HG03565 (cell line): ENCODE measurements around the gene MTMR3.

Experiments
- ATAC-seq: cut with Tn5 transposase; IDR thresholded peaks from one replicate; pipeline ENCODE4 v1.9.1; 2021; ENCODE audit warnings: mild to moderate bottlenecking, moderate library complexity; ENCODE audit not compliant: unreplicated experiment

The MTMR3 gene

DNA sequence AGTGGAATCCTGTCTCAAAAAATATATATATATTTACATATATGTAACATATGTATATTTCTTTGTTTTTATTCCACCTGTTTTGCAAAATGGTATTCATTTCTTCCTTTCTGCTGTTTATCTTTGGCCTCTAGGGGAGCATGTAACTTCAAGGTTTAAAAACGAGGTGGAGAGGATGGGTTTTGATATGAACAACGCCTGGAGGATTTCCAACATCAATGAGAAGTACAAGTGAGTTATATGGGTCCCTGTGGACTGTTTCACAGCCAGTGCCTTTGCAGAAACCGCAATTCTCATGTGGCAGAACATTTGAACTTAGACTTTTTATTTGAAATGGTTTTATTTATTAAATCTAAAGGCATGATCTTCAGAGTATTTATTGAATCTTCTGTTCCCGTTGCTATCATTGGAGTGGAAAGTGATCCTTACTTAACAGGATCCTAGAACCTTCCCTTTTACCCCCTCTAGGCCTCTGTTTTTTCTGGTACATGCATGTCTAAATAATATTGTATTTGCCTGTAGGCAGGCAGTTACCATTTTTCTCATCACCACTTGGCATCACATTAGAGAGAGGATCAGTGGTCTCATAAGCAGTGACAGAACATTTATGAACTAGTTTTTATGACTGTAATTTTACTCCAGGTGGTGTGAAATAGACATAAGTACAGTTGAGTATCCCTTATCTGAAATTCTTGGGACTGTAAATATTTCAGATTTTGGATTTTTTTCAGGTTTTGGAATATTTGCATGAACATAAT is 115.8 kb downstream of the MTMR3 start:
- no peak for ATAC-seq

- ATAC-seq: no peak
These were observed 117.6 kb downstream of the MTMR3 start for GRCh38 chr22:30000566-30000965.

DNA sequence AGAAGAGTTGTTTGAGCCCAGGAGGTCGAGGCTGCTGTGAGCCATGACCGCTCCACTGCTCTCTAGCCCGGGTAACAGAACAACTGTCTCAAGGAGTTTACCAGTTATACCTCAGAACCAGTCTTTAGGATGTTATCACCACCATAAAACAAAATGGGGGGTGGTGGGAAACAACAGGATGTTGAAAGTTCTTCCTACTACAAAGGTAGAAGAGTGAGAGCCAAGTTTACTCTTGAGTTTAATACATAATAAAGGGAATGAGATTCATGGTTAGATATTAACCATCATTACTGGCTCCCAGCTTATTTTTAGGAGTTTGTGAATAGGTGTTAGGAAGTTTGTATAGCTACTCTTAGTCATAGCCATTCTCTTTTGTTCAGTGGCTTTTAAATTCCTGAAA is 118.5 kb downstream of the MTMR3 start:
- ATAC-seq: no peak

DNA sequence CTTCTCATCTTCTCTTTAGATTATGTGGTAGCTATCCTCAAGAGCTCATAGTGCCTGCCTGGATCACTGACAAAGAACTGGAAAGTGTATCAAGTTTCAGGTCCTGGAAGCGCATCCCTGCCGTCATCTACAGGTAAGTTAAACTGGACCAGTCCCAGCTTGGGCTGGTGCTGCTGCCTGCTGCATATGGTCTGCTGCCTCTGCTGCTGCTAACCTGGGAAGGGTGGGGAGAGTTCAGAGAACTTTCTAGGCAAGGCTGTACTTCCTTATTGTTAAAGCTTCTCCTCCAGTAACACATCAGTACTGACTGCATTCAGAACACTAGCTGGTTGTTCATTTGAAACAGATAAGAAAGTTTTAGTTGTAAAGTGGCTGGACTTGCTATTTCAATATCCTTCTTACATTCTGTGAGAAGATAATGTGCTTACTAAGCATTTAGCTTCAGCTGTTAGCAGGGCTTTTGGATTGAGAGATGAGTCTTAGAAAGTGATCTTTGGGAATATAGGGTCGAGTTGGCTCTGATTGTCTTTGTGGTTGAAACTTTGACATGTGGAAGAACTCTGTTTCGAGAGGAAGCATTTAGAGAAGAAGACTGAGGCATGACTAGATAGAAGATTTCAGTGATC is 120.0 kb downstream of the MTMR3 start:
- no peak for ATAC-seq

- no peak for ATAC-seq
These were observed 121.1 kb downstream of the MTMR3 start for GRCh38 chr22:30004101-30004500.

DNA sequence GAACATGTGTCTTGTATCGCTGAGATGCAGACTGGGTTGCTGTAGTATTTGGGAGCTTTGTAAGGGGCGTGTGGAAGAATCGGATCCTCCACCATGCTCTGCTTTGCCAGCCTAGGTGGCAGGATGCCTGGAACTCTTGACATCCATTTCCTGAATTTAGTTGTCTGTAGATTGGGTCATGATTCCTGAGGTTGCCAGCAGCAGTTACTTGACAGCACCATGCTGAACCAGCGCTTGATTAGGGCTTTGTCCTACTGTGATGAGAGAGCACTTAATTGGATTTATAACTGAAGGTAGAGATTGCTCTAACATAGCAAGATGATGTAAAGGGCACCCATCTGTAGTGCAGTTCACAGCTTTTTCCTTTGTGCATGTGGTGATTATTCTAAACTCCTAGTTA is 121.7 kb downstream of the MTMR3 start:
- no peak for ATAC-seq

DNA sequence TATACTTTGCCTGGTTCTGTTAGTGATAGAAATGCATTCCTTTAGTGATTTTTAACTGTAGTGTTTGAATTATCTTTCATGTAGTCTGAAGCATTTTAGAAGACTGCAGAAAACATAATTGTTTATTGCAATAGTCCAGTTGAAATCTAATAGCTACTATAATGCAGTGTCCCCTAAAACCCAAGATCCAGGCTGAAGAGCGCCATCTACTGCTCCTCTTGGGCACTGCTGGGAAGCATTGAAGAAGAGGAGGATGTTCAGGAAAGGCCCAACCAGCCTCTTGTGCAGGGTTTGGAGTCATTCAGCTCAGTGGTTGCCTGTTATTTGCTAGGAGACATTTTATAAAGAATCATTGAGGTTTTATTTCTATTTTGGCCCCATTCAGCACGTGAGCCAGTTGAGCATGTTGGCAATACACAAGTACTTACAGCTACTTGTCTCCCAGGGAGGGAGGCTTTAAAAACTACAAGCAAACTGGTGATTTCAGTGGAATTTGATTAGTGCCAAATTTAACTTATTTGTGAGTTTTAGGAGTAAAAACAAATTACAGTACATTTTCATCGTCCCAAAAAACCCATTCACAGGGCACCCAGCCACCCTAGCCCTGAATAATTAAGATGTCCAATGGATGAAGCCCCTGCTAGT is 122.4 kb downstream of the MTMR3 start:
- ATAC-seq: no peak

- ATAC-seq: no peak
These were observed 124.4 kb downstream of the MTMR3 start for GRCh38 chr22:30007361-30007760.

- no peak for ATAC-seq
These were observed 125.4 kb downstream of the MTMR3 start for GRCh38 chr22:30008401-30008800.

DNA sequence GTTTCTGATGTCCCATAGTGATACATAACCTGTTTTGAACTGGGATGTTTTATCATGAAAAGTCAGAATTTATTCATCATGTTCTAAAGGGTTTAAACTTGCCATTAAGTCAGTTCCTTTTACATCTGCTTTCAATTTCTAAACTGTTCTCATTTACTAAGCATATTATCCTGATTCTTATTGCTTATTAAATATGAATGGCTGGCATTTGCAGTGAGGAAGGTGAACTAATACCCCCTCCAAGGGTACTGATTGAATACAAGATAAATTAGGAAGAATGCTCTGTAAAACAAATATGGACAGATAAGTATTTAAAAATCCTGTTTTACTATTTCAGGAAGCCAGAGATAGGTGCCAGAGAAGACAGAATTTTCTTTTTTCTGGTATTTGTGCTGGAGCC is 126.5 kb downstream of the MTMR3 start:
- ATAC-seq: no peak

DNA sequence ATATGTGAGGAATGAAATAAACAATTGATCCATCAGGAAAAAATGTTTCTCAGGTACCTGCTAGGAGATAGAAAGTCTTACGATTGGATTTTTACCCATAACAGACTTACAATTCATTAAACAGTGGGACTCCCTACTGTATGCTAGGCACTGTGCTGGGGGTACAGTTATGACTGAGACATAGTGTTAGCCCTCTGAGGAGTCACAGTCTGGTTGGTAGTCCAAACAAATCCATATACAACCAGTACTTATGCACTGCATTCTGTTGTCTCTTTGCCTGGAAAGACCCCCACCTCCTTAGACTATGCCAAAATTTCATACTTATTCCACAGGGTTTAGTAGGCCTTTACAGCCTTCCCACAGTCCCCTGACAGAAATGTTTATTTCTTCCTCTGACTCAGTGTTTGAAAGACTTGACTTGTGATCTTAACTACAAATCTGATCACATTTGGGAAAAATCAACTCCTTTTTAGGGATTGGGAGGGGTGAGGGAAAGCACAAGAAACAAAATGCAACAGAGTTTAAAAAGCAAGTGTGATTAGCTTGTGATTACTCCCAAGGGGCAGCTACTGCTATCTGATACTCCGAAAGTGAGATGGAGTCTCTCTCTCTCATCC is 127.9 kb downstream of the MTMR3 start:
- no peak for ATAC-seq

GRCh38 chr22:30013201-30013600 is 130.2 kb downstream of the MTMR3 start:
- ATAC-seq: no peak

- ATAC-seq: no peak
These were observed 131.3 kb downstream of the MTMR3 start for GRCh38 chr22:30014244-30014643.

DNA sequence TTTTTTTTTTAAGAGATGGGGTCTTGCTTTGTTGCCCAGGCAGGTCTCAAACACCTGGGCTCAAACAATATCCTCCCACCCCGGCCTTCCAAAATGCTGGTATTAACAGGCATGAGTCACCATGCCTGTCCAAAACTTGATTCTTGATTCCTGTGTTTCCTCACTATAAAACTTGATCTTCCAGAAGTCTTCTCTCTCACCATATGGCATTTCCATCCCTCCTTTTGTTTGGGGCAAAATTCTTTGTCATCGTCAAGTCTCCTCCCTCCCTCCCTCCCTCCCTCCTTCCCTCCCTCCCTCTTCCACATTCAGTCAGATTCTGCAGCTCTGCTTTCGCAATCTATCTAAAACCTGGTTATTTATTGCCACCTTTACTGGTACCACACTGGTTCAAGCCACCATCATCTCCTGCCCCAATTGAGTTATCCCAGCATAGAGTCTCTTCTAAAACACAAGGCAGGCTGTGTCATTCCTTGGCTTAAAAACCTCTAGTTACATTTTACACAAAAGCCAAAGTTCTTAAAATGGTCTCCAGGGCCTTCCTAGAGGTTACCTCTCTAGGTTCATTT is 132.3 kb downstream of the MTMR3 start:
- no peak for ATAC-seq

- ATAC-seq: no peak
These were observed 132.9 kb downstream of the MTMR3 start for GRCh38 chr22:30015846-30016245.

GRCh38 chr22:30016596-30016995 is 133.6 kb downstream of the MTMR3 start:
- no peak for ATAC-seq

DNA sequence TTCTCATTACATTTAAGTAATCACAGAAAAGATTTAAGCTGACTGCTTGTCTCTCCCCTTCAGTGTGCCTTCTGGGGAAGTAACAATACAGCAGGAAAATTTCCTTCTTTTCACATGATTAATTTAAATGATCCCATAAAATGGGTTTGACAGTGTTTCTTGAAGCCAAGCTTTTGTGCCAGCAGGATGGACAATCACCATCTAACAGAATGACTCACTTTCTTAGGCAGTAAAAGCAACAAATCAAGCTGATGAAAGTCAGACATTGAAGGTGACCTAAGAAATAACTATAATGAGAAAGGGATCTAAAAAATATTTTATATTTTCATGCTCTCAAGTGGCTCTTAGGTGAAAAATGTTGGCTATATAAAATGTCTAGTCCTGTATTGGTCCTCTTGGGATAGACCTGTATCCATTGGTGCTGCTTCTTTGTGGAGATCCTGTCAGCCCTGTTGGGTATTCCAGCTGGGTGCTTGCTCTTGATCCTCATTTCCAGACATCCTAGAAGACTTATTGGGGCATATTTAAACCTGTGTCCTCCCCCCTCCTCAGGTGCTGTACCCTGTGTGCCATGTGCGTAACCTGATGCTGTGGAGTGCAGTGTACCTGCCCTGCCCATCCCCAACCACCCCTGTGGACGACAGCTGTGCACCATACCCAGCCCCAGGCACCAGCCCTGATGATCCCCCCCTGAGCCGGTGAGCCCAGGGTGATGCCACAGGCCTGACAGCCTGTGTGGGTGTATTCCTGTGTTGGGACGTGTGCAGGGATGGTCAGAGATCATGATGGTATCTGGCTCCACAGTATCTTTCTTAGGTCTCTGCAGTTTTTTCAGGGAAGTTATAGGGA is 134.6 kb downstream of the MTMR3 start:
- no peak for ATAC-seq

DNA sequence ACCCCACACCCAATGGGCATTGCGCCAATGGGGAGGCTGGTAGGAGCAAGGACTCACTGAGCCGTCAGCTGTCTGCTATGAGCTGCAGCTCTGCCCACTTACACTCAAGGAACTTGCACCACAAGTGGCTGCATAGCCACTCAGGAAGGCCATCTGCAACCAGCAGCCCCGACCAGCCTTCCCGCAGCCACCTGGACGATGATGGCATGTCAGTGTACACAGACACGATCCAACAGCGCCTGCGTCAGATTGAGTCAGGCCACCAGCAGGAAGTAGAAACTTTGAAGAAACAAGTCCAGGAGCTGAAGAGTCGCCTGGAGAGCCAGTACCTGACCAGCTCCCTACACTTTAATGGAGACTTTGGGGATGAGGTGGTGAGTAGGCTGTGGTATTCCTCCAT is 137.5 kb downstream of the MTMR3 start:
- ATAC-seq: no peak

GRCh38 chr22:30021338-30021737 is 138.4 kb downstream of the MTMR3 start:
- no peak for ATAC-seq

DNA sequence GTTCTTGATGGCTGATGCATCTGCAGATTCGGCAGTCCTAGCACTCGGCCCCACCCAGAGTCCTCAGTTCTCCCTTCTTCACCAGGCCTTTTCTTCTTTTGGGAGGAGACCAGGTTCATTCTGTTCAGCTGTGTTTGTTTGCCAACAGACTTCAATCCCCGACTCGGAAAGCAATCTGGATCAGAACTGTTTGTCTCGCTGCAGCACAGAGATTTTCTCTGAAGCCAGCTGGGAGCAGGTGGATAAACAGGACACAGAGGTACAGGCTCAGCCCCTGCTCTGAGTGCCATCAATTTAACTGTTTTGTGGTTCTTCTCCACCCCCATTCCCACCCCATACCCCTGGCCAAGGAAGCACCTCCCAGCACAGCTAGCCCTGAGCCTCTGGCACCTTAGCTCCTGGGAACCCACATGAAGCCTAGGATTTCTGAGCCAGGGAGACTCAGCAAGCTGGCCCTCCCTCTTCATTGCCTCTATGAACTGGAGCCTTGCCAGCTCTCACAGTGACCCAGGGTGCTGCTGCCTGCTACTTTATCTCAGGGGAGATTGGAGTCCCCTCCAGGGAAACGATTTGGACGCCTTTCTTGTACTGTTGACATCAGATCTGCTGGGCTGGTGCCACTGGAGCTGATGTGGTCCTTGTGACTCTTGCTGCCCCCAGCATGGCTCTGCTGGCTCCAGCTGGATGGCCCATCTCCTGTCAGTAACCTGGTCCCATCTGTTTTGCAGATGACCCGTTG is 139.1 kb downstream of the MTMR3 start:
- no peak for ATAC-seq
